ENCODE measurements around the gene SH3BP2.

Gene SH3BP2

GRCh38 chr4:2834001-2834921, 41.4 kb downstream of the SH3BP2 start:
- FAIRE-seq = no peak

GRCh38 chr4:2835978-2836377, 43.1 kb downstream of the SH3BP2 start:
- FAIRE-seq = no peak

GRCh38 chr4:2836391-2836859, 43.5 kb downstream of the SH3BP2 start:
- FAIRE-seq = no peak

GRCh38 chr4:2837110-2837903, 44.4 kb downstream of the SH3BP2 start:
- no peak for FAIRE-seq

GRCh38 chr4:2837904-2838496, 45.1 kb downstream of the SH3BP2 start:
- no peak for FAIRE-seq

GRCh38 chr4:2839060-2839459, 46.2 kb downstream of the SH3BP2 start:
- FAIRE-seq = no peak

- no peak for FAIRE-seq
Measured at GRCh38 chr4:2842687-2843262, 49.9 kb downstream of the SH3BP2 start.

- FAIRE-seq = no peak
Measured at GRCh38 chr4:2843263-2843940, 50.5 kb downstream of the SH3BP2 start, which contains the start of gene ADD1. Gene ADD1, plus strand, starts transcription at chr4:2843844. Its CDS starts 32,072 bp downstream, at chr4:2875916.

GRCh38 chr4:2843941-2844584, 51.2 kb downstream of the SH3BP2 start:
- no peak for FAIRE-seq

- FAIRE-seq = no peak
Measured at GRCh38 chr4:2846172-2846571, 53.3 kb downstream of the SH3BP2 start.

GRCh38 chr4:2847302-2847871, 54.5 kb downstream of the SH3BP2 start:
- no peak for FAIRE-seq

GRCh38 chr4:2848449-2848848, 55.6 kb downstream of the SH3BP2 start:
- FAIRE-seq = no peak

- no peak for FAIRE-seq
Measured at GRCh38 chr4:2849267-2850152, 56.6 kb downstream of the SH3BP2 start.

- no peak for FAIRE-seq
Measured at GRCh38 chr4:2850966-2851798, 58.3 kb downstream of the SH3BP2 start.

GRCh38 chr4:2852481-2852921, 59.6 kb downstream of the SH3BP2 start:
- FAIRE-seq = no peak

- no peak for FAIRE-seq
Measured at GRCh38 chr4:2855584-2855983, 62.7 kb downstream of the SH3BP2 start.

- FAIRE-seq = no peak
Measured at GRCh38 chr4:2856266-2856665, 63.4 kb downstream of the SH3BP2 start.

GRCh38 chr4:2857349-2857927, 64.6 kb downstream of the SH3BP2 start:
- no peak for FAIRE-seq

All from G401.6 (cell line).